COLO829 (cell line): ENCODE results near the gene B4GALNT3.
"Not testable (repeated sequence)": the region's sequence is repeated elsewhere in the genome, so short reads cannot be mapped to it uniquely, and the experiment has no call there.

ENCODE experiments used
- DNase-seq: peaks from one replicate; pipeline ENCODE4 v3.0.0; 2012; ENCODE audit warnings: low spot score

The B4GALNT3 gene

GRCh38 chr12:575948-576614 is 116.3 kb downstream of the B4GALNT3 start:
- peak; percentile 63 for DNase-seq

GRCh38 chr12:576615-577110 is 116.9 kb downstream of the B4GALNT3 start:
- DNase-seq, result no peak

- not testable (repeated sequence) for DNase-seq
Observed at GRCh38 chr12:577994-578747, 118.4 kb downstream of the B4GALNT3 start.

- DNase-seq, result no peak
Observed at GRCh38 chr12:578748-579419, 119.1 kb downstream of the B4GALNT3 start.

- no peak for DNase-seq
Observed at GRCh38 chr12:579420-580110, 119.8 kb downstream of the B4GALNT3 start.

GRCh38 chr12:580813-581212 is 121.1 kb downstream of the B4GALNT3 start:
- DNase-seq, result no peak

- no peak for DNase-seq
Observed at GRCh38 chr12:581321-581720, 121.6 kb downstream of the B4GALNT3 start.

GRCh38 chr12:581746-582145 is 122.0 kb downstream of the B4GALNT3 start:
- no peak for DNase-seq

GRCh38 chr12:583251-583869 is 123.6 kb downstream of the B4GALNT3 start:
- DNase-seq, result no peak

GRCh38 chr12:585062-586061 is 125.6 kb downstream of the B4GALNT3 start:
- DNase-seq, result no peak

GRCh38 chr12:586318-587071 is 126.8 kb downstream of the B4GALNT3 start:
- DNase-seq, result no peak

- DNase-seq, result no peak
Observed at GRCh38 chr12:587132-588023, 127.6 kb downstream of the B4GALNT3 start.

- DNase-seq, result no peak
Observed at GRCh38 chr12:588024-588322, 128.2 kb downstream of the B4GALNT3 start.

GRCh38 chr12:588646-589045 is 128.9 kb downstream of the B4GALNT3 start:
- no peak for DNase-seq

GRCh38 chr12:590206-590750 is 130.5 kb downstream of the B4GALNT3 start:
- DNase-seq, result no peak

GRCh38 chr12:591167-592023 is 131.7 kb downstream of the B4GALNT3 start:
- no peak for DNase-seq

- DNase-seq, result no peak
Observed at GRCh38 chr12:592024-592505, 132.3 kb downstream of the B4GALNT3 start.
